HG02623 (cell line): Measurements from ENCODE around the gene ARVCF.

ENCODE experiments used
- ATAC-seq: cut with Tn5 transposase; IDR thresholded peaks from one replicate; pipeline ENCODE4 v1.9.1; 2021; ENCODE audit warnings: moderate library complexity; ENCODE audit not compliant: unreplicated experiment

ARVCF gene

DNA sequence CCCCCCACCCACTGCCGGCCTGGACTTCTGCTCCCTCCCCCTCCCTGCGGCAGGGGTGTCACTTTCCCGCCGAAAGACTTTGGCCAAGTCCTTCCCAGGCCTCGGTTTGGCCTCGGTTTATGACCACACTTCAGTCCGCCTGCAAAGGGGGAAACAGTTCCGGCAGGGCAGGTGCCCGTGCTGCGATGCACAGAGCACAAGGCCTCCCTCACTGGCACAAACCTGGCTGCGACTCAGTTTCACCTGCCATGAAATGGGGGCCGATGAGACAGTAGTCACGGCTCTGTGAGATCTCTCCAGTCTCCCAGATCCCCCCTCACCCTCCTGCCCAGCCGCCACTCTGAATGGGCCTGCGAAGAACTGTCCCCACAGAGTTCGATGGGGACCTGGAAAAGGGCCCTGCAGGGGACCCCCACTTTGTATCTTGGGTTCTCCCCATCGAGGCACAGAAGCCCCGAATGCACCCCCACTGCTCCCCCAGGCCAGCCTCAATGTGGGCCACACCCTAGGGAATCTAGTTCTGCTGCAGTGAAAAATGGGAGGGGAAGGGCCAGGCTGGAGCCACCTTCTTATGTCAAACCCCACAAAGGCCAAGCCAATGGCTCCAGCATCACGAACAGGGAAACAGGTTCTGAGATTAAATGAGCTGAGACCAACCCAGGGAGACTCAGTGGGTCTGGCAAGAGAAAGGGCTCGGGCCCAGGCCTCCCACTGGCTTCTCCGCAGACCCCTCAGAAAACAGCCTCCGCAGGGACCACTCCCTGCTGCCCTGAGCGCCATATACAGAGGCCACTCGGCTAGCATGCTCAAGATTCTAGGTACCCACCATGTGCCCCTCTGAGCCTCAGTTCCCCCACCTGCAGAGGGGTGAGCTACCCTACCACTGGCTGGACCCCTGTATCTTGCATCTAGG is 29.0 kb downstream of the ARVCF start:
- ATAC-seq = no peak

DNA sequence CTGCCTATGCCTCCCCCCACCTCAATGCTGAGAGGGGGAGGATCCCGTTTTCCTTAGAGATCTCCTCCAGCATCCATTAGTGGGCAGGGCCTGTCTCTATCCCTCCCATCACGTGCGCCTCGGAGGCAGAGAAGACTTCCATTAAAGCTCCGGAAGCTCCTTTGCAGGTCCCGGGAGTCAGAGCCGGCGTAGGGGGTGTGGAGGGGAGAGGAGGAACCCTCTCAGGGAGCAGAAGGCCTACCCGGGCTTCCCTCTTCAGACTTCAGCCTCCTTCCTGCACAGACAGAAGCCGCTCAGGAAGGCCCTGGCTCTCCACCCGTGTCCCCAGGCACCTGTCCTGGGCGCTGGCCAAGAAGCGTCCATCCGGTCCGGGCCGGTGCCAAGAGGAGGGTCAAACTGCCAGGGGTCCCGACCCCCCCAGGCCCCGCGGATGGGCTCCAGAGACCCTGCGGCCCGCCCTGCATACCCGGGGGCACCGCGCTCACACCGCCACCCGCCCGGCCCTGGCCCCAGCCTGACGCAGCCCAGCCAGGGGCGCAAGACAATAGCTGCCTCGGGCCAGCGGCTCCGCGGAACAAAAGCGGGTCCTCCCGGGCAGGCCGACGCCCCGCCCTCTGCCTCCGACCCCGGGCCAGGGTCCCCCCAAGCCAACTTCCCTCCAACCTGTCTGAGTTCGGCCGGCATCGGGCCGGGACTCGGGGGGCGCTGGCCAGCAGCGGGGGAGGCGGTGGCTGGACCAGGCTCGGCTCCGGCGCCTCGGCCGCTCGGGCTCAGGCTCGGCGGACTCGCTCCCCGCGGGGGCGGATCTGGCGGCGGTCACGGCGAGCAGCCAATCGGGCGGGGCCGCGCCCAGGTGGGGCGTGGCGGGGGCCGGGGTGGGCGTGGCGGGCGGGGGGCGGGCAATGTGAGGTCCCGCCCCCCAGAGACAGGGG is 29.9 kb downstream of the ARVCF start:
- ATAC-seq = no peak

- ATAC-seq = no peak
These were observed 30.6 kb downstream of the ARVCF start for GRCh38 chr22:19986011-19986409.

GRCh38 chr22:19984851-19985811 is 31.5 kb downstream of the ARVCF start:
- ATAC-seq = no peak

DNA sequence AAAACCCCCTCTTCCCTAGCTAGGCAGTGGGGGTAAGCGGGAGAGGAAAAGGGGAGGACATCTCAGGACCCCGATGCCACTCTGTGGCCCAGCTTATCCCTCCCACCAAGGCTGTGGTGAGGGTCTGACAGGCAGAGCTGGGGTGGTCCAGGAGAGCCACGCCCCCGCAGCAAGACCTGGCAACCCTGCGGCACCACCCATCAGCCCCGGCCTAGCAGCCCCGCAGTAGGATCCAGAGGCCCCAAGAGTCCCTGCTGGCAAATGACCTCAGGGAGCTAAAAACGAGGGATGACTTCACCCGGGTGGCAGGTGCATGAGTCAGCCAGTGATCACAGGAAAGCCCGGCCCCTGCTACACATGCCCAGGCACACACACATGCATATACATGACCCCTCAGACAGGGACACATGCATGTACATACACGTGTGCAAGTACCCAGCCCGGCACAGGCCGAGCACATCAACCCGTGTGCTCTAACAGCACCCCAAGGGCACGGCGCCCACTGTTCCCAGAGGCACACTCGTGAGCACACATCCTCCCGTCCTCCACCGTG is 32.3 kb downstream of the ARVCF start:
- no peak for ATAC-seq

DNA sequence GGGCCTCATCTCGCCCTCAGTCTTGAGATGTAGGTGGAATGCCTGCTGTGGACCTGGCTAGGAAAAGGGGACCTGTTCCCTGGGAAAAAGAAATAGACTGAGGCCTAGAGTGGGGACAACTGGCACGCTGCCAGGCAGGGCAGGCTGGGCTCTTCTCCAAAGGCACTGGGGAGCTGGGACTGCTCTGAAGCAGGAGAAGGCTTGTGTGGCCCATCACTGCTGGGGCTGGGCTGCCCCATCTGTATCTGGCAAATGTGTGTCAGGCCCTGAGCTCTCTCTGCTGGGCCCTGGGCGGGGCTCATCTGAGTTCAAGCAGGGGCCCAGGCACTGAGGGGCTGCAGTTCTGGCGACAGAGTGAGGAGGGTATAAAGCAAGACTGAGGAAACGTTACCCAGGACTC is 32.9 kb downstream of the ARVCF start:
- ATAC-seq = no peak

DNA sequence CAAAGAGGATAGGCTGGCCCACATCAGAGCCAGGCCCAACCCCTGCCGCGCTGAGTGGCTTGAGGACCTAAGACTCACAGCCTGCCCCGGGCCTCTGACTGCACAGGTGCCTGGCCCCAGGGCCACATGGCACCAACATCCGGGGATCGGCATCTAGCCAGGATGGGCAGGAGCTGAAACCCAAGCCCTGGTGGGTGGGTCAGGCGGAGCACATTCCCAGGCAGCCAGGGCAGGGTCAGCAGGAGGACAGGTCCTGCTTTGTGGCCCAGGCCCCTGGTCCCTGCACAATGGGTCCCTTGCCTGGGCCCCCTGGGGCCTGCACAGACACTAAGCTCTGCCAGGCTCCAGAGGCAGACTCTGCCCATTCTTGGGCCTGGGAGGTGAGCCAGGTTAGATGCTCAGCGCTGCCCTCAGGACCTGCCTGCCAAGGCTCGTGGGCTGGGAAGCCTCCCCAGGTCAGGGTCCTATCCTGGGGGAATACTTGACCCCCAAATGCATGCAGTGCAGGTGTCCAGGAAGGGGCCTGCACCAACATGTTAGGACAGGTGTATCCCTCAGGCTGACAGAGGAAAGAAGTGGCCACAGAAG is 33.5 kb downstream of the ARVCF start:
- ATAC-seq = no peak

- no peak for ATAC-seq
These were observed 34.4 kb downstream of the ARVCF start for GRCh38 chr22:19981961-19982920.

GRCh38 chr22:19981171-19981960 is 35.3 kb downstream of the ARVCF start:
- no peak for ATAC-seq

GRCh38 chr22:19980766-19981165 is 35.9 kb downstream of the ARVCF start:
- no peak for ATAC-seq

GRCh38 chr22:19979712-19980493 is 36.7 kb downstream of the ARVCF start:
- no peak for ATAC-seq

DNA sequence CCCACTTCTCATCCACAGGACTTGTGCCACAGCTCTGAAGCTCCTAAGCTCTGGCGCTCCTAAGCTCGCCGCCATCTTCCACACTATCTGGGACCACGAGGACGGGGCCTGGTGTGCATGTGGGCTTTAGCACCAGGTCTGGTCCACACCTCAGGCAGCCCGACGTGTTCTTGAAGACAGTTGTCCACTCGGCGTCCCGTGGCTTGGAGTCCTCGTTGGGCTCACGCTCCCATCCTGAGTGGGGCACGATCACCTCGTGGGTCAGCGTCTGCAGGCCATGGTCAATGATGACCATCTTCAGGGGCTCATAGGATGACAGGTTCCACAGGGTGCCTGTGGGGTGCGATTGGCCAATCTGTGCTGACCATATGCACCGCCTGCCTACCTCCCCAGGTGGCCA is 37.9 kb downstream of the ARVCF start:
- no peak for ATAC-seq

DNA sequence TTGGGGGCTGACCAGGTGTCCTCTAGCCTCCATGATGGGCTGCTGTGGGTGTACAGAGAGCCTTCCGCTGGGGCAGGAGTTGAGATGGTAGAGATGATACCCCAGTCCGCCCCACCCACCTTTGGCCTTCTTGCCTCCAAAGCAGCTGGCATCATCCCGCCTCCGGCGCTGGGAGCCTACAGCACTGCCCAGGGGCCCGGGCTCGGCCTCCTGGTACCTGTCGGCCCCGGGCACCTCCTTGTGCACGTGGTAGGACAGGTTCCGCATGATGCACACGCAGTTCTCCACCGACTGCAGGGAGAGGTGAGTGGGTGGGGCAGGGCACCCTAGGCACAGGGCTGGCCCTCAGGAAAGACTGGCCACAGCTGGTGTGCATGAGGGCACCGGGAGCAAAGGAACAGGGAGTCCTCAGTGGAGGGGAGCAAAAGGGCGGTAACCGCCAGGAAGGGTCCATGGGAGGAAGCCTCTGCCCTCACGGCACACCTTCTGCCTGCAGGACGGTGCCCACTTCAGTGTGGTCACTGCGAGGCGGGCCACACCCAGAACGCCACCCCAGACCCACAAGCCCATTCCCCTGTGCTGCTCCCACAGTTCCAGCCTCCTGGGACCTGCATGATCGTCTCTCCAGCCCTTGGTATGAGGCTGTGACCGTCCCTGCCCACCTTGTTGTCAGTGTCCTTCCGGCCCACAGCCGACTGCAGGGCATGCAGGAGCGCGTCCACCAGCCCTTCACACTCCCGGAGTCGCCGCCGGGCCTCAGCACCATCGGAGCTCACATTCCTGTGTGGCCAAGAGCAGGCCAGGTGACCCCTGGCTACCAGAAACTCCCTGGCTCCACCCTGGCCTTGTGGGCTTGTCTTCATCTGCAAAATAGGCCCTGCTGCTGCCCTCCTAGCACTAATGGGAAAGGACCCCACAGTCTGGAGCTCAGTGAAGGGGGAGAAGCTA is 39.1 kb downstream of the ARVCF start:
- ATAC-seq = no peak

GRCh38 chr22:19976671-19977070 is 40.0 kb downstream of the ARVCF start:
- no peak for ATAC-seq

DNA sequence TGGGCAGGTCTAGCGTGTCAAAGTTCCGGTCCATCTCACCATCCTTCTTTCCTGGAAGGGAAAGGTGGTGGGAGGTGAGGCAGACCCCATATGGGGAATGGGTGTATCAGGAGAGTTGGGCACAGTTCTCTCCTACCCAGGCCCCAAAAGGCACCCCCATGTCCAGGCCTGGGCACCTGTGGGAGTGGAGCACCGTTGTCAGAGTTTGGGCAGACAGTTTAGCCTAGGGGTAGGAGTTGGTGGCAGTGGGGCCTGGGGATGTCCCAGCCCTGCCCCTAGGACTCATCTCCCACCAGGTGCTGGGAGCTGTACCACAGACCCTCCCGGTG is 41.0 kb downstream of the ARVCF start:
- ATAC-seq = no peak
